ENCODE measurements around the gene SBF2.
"Not testable (repeated sequence)": the region's sequence is repeated elsewhere in the genome, so short reads cannot be mapped to it uniquely, and the experiment has no call there.

Gene SBF2

DNA sequence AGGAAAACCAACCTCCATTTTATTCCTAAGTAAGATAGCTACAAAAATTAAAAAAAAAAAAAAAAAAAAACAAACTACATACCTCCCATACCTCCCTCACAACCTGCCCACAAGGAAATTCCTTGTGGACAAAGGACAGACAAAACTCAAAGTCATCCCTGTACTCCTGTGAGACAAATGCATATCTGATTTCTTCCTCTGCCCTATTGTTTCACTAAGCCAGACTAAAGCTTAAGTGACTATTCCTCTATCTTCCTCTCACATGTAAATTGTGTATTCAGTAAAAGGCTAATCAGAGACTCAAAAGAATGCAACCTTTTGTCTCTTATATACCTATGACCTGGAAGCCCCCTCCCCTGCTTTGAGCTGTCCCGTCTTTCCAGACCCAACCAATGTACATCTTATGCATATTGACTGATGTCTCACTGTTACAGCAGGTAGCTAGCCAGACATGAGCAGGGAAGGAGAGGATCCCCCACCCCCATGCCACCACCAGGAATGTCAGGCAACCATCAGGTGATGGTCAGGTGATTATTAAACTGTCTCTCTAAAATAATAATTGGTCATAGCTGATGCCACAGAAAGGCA, 289.4 kb downstream of the SBF2 start:
- Histone ChIP-seq H3K4me1 (ENCODE audit: control insufficient read depth, low read depth, low read length) (no peaks in the 10 kb centered on the region), H4K8ac (ENCODE audit: low read depth, low read length) (no peak overlapping the region), H3K27ac (ENCODE audit: low read depth, low read length) (peak overlapping the region; percentile 17), H3K9ac (ENCODE audit: low read length) (no peak overlapping the region), H3K27me3 (ENCODE audit: insufficient read depth, low read length, poor library complexity) (no peaks in the 10 kb centered on the region), H3K56ac (ENCODE audit: low read length) (peak overlapping the region; percentile 47), H3K4me3 (ENCODE audit: low read length) (no peak overlapping the region), H3K79me1 (ENCODE audit: low read length) (no peaks in the 10 kb centered on the region), H2AK5ac (ENCODE audit: low read length) (no peak overlapping the region), H3K79me2 (ENCODE audit: control insufficient read depth, insufficient read depth, low read length) (no peaks in the 10 kb centered on the region), H2BK5ac (ENCODE audit: low read length) (peak overlapping the region; percentile 38), H4K5ac (ENCODE audit: low read length) (no peak overlapping the region), H3K36me3 (ENCODE audit: control insufficient read depth, insufficient read depth, low read length) (no peaks in the 10 kb centered on the region), H3K23ac (ENCODE audit: low read length) (no peak overlapping the region), H3K4me2 (ENCODE audit: low read length) (no peak overlapping the region), H2BK120ac (ENCODE audit: low read depth, low read length) (peak overlapping the region; percentile 8), H3K18ac (ENCODE audit: low read length) (peak overlapping the region; percentile 3), H2BK15ac (replicated peaks; ENCODE audit: low read depth) (no peak overlapping the region), H3K4ac (ENCODE audit: low read depth, low read length) (no peak overlapping the region)
- no CpG with 5 or more reads among the region's 1 CpG for WGBS (ENCODE audit: extremely low coverage, insufficient coverage, low lambda C conversion rate)
- peak; percentile 90 for DNase-seq

DNA sequence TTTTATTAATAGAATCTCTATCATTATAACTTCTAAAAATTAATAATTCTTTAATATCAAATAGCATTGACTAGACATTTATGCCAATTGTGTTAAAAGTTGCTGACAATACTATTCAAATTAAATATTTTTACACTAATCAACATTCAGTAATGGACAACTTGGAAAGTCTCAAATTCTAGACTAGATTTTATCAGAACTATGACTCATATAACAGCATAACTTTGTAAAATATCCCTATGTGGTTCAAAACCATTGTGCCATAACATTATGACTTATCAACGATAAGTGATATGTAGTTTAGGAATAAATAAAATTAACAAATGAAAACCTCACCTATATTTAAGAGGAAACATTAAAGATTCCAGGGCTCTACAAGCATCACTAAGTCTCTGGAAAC, 291.8 kb downstream of the SBF2 start:
- no peak overlapping the region for H2BK5ac ChIP-seq (ENCODE audit: low read length)
- H4K5ac ChIP-seq (ENCODE audit: low read length) = no peak overlapping the region
- no peak overlapping the region for H2BK15ac ChIP-seq (replicated peaks; ENCODE audit: low read depth)
- no peak overlapping the region for H4K8ac ChIP-seq (ENCODE audit: low read depth, low read length)
- H3K36me3 ChIP-seq (ENCODE audit: control insufficient read depth, insufficient read depth, low read length) = no peaks in the 10 kb centered on the region
- no peak overlapping the region for H3K4ac ChIP-seq (ENCODE audit: low read depth, low read length)
- no peak overlapping the region for H3K4me3 ChIP-seq (ENCODE audit: low read length)
- no peak overlapping the region for H3K23ac ChIP-seq (ENCODE audit: low read length)
- H3K56ac ChIP-seq (ENCODE audit: low read length) = no peak overlapping the region
- DNase-seq = no peak
- no peak overlapping the region for H3K9ac ChIP-seq (ENCODE audit: low read length)
- no peaks in the 10 kb centered on the region for H3K27me3 ChIP-seq (ENCODE audit: insufficient read depth, low read length, poor library complexity)
- H2AK5ac ChIP-seq (ENCODE audit: low read length) = no peak overlapping the region
- no peak overlapping the region for H2BK120ac ChIP-seq (ENCODE audit: low read depth, low read length)
- H3K79me1 ChIP-seq (ENCODE audit: low read length) = no peaks in the 10 kb centered on the region
- no peaks in the 10 kb centered on the region for H3K79me2 ChIP-seq (ENCODE audit: control insufficient read depth, insufficient read depth, low read length)
- H3K4me2 ChIP-seq (ENCODE audit: low read length) = no peak overlapping the region
- WGBS (ENCODE audit: extremely low coverage, insufficient coverage, low lambda C conversion rate) = no CpG with 5 or more reads among the region's 1 CpG
- no peaks in the 10 kb centered on the region for H3K4me1 ChIP-seq (ENCODE audit: control insufficient read depth, low read depth, low read length)
- H3K18ac ChIP-seq (ENCODE audit: low read length) = no peak overlapping the region
- H3K27ac ChIP-seq (ENCODE audit: low read depth, low read length) = no peak overlapping the region

DNA sequence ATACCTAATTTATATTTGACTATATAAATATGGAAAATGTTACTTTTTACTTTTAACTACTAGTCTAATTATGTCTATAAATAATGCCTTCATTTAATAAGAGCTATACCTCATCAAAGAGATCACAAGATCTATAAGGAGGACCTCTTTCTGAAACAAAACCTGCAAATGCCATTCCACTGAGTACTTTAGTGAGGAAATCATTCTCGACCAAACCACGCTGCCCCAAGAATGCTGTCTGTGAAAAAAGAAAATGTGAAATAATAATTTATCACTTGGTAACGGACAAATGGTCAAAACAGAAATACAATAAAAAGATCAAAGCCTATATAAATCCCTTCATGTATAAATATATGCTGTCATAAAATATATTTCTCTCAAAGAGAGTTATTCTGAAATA, 301.7 kb downstream of the SBF2 start:
- H3K79me1 ChIP-seq (ENCODE audit: low read length) = no peaks in the 10 kb centered on the region
- no peak overlapping the region for H4K5ac ChIP-seq (ENCODE audit: low read length)
- no peak overlapping the region for H3K4me2 ChIP-seq (ENCODE audit: low read length)
- no peak overlapping the region for H3K9ac ChIP-seq (ENCODE audit: low read length)
- no peaks in the 10 kb centered on the region for H3K36me3 ChIP-seq (ENCODE audit: control insufficient read depth, insufficient read depth, low read length)
- H3K56ac ChIP-seq (ENCODE audit: low read length) = no peak overlapping the region
- H3K4me1 ChIP-seq (ENCODE audit: control insufficient read depth, low read depth, low read length) = peaks cover 3% of the 10 kb centered on the region
- H4K8ac ChIP-seq (ENCODE audit: low read depth, low read length) = no peak overlapping the region
- WGBS (ENCODE audit: extremely low coverage, insufficient coverage, low lambda C conversion rate) = no CpG with 5 or more reads among the region's 3 CpGs
- no peak overlapping the region for H2BK120ac ChIP-seq (ENCODE audit: low read depth, low read length)
- no peak overlapping the region for H2BK5ac ChIP-seq (ENCODE audit: low read length)
- H3K4me3 ChIP-seq (ENCODE audit: low read length) = no peak overlapping the region
- H3K18ac ChIP-seq (ENCODE audit: low read length) = no peak overlapping the region
- H3K23ac ChIP-seq (ENCODE audit: low read length) = no peak overlapping the region
- H3K4ac ChIP-seq (ENCODE audit: low read depth, low read length) = no peak overlapping the region
- H3K79me2 ChIP-seq (ENCODE audit: control insufficient read depth, insufficient read depth, low read length) = no peaks in the 10 kb centered on the region
- H3K27me3 ChIP-seq (ENCODE audit: insufficient read depth, low read length, poor library complexity) = no peaks in the 10 kb centered on the region
- DNase-seq = no peak
- H2AK5ac ChIP-seq (ENCODE audit: low read length) = no peak overlapping the region
- no peak overlapping the region for H3K27ac ChIP-seq (ENCODE audit: low read depth, low read length)
- H2BK15ac ChIP-seq (replicated peaks; ENCODE audit: low read depth) = no peak overlapping the region

DNA sequence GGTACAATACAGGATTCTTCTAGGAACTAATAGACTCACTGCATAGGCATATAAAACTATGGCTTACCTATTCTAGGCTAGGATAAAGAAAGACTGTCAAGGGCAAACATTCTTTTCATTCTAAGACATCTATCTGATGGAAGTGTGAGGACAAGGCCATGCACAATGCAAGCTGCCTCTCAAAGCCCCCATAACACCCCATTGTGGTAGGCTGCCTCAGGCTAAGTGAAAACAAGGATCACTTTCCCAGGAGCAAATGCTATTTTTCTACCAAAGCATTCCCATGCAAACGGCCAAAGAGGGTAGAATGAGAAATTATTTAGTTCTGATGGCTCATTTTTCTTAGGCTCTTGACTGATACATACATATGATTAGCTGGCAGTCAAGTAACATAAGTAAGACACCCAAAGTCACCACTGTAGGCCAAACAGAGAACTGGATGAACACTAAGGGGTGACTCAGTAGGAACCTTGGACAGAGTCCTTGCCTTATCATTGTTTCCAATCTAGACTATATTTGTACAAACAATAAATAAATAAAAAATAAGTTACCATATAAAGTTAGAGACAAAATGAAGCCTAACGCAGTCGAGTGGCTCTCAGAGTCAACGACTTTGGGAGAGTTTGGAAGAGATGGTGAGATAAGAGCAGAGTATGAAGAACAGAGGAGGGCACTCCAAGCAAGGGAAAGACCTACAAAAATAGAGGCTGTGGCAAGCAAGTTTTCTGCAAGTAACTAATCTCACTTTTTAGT, 303.6 kb downstream of the SBF2 start:
- Histone ChIP-seq H3K79me2 (ENCODE audit: control insufficient read depth, insufficient read depth, low read length) (no peaks in the 10 kb centered on the region), H3K23ac (ENCODE audit: low read length) (no peak overlapping the region), H2BK15ac (replicated peaks; ENCODE audit: low read depth) (no peak overlapping the region), H3K4me2 (ENCODE audit: low read length) (no peak overlapping the region), H2BK120ac (ENCODE audit: low read depth, low read length) (no peak overlapping the region), H3K27me3 (ENCODE audit: insufficient read depth, low read length, poor library complexity) (no peaks in the 10 kb centered on the region), H2BK5ac (ENCODE audit: low read length) (no peak overlapping the region), H3K4ac (ENCODE audit: low read depth, low read length) (no peak overlapping the region), H4K5ac (ENCODE audit: low read length) (no peak overlapping the region), H2AK5ac (ENCODE audit: low read length) (no peak overlapping the region), H3K18ac (ENCODE audit: low read length) (no peak overlapping the region), H3K4me3 (ENCODE audit: low read length) (no peak overlapping the region), H3K27ac (ENCODE audit: low read depth, low read length) (no peak overlapping the region), H3K36me3 (ENCODE audit: control insufficient read depth, insufficient read depth, low read length) (no peaks in the 10 kb centered on the region), H3K56ac (ENCODE audit: low read length) (no peak overlapping the region), H3K4me1 (ENCODE audit: control insufficient read depth, low read depth, low read length) (peaks cover 3% of the 10 kb centered on the region), H3K79me1 (ENCODE audit: low read length) (no peaks in the 10 kb centered on the region), H4K8ac (ENCODE audit: low read depth, low read length) (no peak overlapping the region), H3K9ac (ENCODE audit: low read length) (no peak overlapping the region)
- peak; percentile 59 for DNase-seq
- no CpG with 5 or more reads among the region's 4 CpGs for WGBS (ENCODE audit: extremely low coverage, insufficient coverage, low lambda C conversion rate)

DNA sequence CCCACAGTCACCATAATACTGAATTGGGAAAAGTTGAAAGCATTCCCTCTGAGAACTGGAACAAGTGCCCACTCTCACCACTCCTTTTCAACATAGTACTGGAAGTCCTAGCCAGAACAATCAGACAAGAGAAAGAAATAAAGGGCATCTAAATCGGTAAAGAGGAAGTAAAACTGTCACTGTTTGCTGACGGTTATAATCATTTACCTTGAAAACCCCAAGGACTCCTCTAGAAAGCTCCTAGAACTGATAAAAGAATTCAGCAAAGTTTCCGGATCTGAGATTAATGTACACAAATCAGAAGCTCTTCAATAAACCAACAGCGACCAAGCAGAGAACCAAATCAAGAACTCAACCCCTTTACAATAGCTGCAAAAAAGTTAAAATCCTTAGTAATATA, 306.7 kb downstream of the SBF2 start:
- H3K4me3 ChIP-seq (ENCODE audit: low read length); H2BK5ac ChIP-seq (ENCODE audit: low read length); H3K27me3 ChIP-seq (ENCODE audit: insufficient read depth, low read length, poor library complexity); H4K8ac ChIP-seq (ENCODE audit: low read depth, low read length); H3K56ac ChIP-seq (ENCODE audit: low read length); DNase-seq; H3K27ac ChIP-seq (ENCODE audit: low read depth, low read length); H2BK120ac ChIP-seq (ENCODE audit: low read depth, low read length); H3K36me3 ChIP-seq (ENCODE audit: control insufficient read depth, insufficient read depth, low read length); H3K4ac ChIP-seq (ENCODE audit: low read depth, low read length); H3K18ac ChIP-seq (ENCODE audit: low read length); H3K4me1 ChIP-seq (ENCODE audit: control insufficient read depth, low read depth, low read length); H3K9ac ChIP-seq (ENCODE audit: low read length); H2BK15ac ChIP-seq (replicated peaks; ENCODE audit: low read depth); H3K4me2 ChIP-seq (ENCODE audit: low read length); H3K79me1 ChIP-seq (ENCODE audit: low read length); H2AK5ac ChIP-seq (ENCODE audit: low read length); H3K23ac ChIP-seq (ENCODE audit: low read length); H4K5ac ChIP-seq (ENCODE audit: low read length); H3K79me2 ChIP-seq (ENCODE audit: control insufficient read depth, insufficient read depth, low read length): not testable (repeated sequence)
- WGBS (ENCODE audit: extremely low coverage, insufficient coverage, low lambda C conversion rate) = no CpG with 5 or more reads among the region's 4 CpGs
